HCT116 (cell line): ENCODE measurements around the gene FAM151B. TPM values are rescaled to one million over a fixed set of nuclear protein-coding genes. Genes with fewer than 3 reads are reported as not detected.

Source experiments
- ATAC-seq: fragments of 200-7000 bp; cut with Tn5 transposase; 2 replicates; pipeline ENCODE4 v1.9.1; 2020; ENCODE audit warnings: mild to moderate bottlenecking, moderate library complexity
- BruUV-seq: library from RNA; stranded (reverse); fragments of 400-500 nt; replicated peaks from 2 replicates; lab custom pipeline; 2021; lab: Mats Ljungman, UMichigan
- CTCF ChIA-PET: fragments of 300-600 bp; sonication (Branson Sonifier 250); formaldehyde crosslinking; loops from one replicate; lab custom pipeline; 2021; ENCODE audit warnings: antibody characterized with exemption; lab: Charles Lee
- POLR2A ChIA-PET: fragments of 300-600, 350-600 bp; sonication (Branson Sonifier 250); formaldehyde crosslinking; loops from one replicate; lab custom pipeline; 2021; ENCODE audit warnings: antibody characterized with exemption; lab: Charles Lee
- RAD21 ChIA-PET, 2 experiments: fragments of 300-600 bp; sonication (Branson Sonifier 250); formaldehyde crosslinking; loops; one replicate each; lab custom pipeline; 2023; ENCODE audit warnings: low total read pairs in 2 of 2; ENCODE audit not compliant: uncharacterized antibody in 2 of 2, unreplicated experiment in 2 of 2, low non-redundant PET in 1 of 2; lab: Charles Lee
- DNase-seq: peaks from one replicate; pipeline ENCODE4 v3.0.0-alpha.2; 2010; ENCODE audit warnings: low read depth, low spot score
- H2AFZ ChIP-seq: fragments of 200-600 bp; shearing (Covaris generic), sonication (generic); 2 replicates; pipeline ENCODE4 v1.6.1; 2017; ENCODE audit warnings: low read depth, mixed run types, mixed read lengths, antibody characterized with exemption, low read length; ENCODE audit not compliant: poor library complexity, severe bottlenecking
- H3K27ac ChIP-seq: 2 replicates; pipeline ENCODE4 v1.5.1; 2012; ENCODE audit warnings: low read depth, low read length
- H3K27me3 ChIP-seq: fragments of 200-600 bp; sonication (generic); 2 replicates; pipeline ENCODE4 v1.6.1; 2016; ENCODE audit warnings: mixed run types, low read length, mixed read lengths; ENCODE audit not compliant: insufficient read depth
- H3K36me3 ChIP-seq, 2 experiments: fragments of 200-500 bp in 1 of 2; fragments of 200-600 bp in 1 of 2; sonication (Bioruptor generic) in 1 of 2; sonication (generic) in 1 of 2; 2 replicates each; pipeline versions ENCODE4 v1.5.1 to v1.6.1; 2014 to 2016; ENCODE audit warnings: low read length in 2 of 2, inconsistent platforms in 1 of 2, mixed read lengths in 1 of 2, mixed run types in 1 of 2; ENCODE audit not compliant: insufficient read depth in 2 of 2, control insufficient read depth in 1 of 2
- H3K4me1 ChIP-seq, 2 experiments: fragments of 200-600 bp in 1 of 2; sonication (generic) in 1 of 2; 2 replicates each; pipeline versions ENCODE4 v1.5.1 to v1.6.1; 2012 to 2017; ENCODE audit warnings: low read length in 2 of 2, inconsistent platforms in 1 of 2, mild to moderate bottlenecking in 1 of 2, mixed read lengths in 1 of 2, mixed run types in 1 of 2, moderate library complexity in 1 of 2; ENCODE audit not compliant: insufficient read depth in 2 of 2, control insufficient read depth in 1 of 2
- H3K4me2 ChIP-seq: fragments of 200-600 bp; sonication (generic); 2 replicates; pipeline ENCODE4 v1.6.1; 2017; ENCODE audit warnings: mixed run types, low read length, mixed read lengths
- H3K4me3 ChIP-seq, 2 experiments: fragments of 200-600 bp in 1 of 2; sonication (generic) in 1 of 2; replicated peaks in 1 of 2; 2 replicates each; pipeline ENCODE4 v1.5.1; 2011 to 2016; ENCODE audit warnings: low read length in 2 of 2, control low read depth in 1 of 2, low read depth in 1 of 2, mild to moderate bottlenecking in 1 of 2, mixed read lengths in 1 of 2, mixed run types in 1 of 2
- H3K79me2 ChIP-seq: fragments of 200-600 bp; sonication (generic); 2 replicates; pipeline ENCODE4 v1.6.1; 2017; ENCODE audit warnings: mild to moderate bottlenecking, mixed run types, low read length, moderate library complexity, mixed read lengths; ENCODE audit not compliant: insufficient read depth
- H3K9ac ChIP-seq: fragments of 200-600 bp; sonication (generic); 2 replicates; pipeline ENCODE4 v1.6.1; 2016; ENCODE audit warnings: low read length, mixed read lengths
- H3K9me2 ChIP-seq: fragments of 200-600 bp; sonication (generic), shearing (Covaris generic); 2 replicates; pipeline ENCODE4 v1.6.1; 2017; ENCODE audit warnings: mixed run types, mild to moderate bottlenecking, moderate library complexity; ENCODE audit not compliant: insufficient read depth
- H3K9me3 ChIP-seq, 2 experiments: fragments of 200-500 bp in 1 of 2; fragments of 200-600 bp in 1 of 2; sonication (Bioruptor generic) in 1 of 2; sonication (generic) in 1 of 2; 2 replicates each; pipeline ENCODE4 v1.6.1; 2014 to 2017; ENCODE audit warnings: low read length in 2 of 2, mixed read lengths in 2 of 2, inconsistent platforms in 1 of 2, low read depth in 1 of 2, mild to moderate bottlenecking in 1 of 2, mixed run types in 1 of 2, moderate library complexity in 1 of 2; ENCODE audit not compliant: control insufficient read depth in 1 of 2, insufficient read depth in 1 of 2
- H4K20me1 ChIP-seq: fragments of 200-600 bp; sonication (generic), shearing (Covaris generic); 2 replicates; pipeline ENCODE4 v1.6.1; 2017; ENCODE audit warnings: mixed run types, mild to moderate bottlenecking, moderate library complexity; ENCODE audit not compliant: insufficient read depth
- ATF3 ChIP-seq: IDR thresholded peaks from 2 replicates; pipeline ENCODE4 v1.6.1; 2012
- CBX3 ChIP-seq: IDR thresholded peaks from 2 replicates; pipeline ENCODE4 v1.6.1; 2012; ENCODE audit warnings: low read depth
- CEBPB ChIP-seq: IDR thresholded peaks from 2 replicates; pipeline ENCODE4 v1.6.1; 2012; ENCODE audit warnings: low read depth
- EGR1 ChIP-seq: IDR thresholded peaks from 2 replicates; pipeline ENCODE4 v1.6.1; 2012; ENCODE audit warnings: low read depth
- EZH2 ChIP-seq: fragments of 200-600 bp; sonication (generic); IDR thresholded peaks from 2 replicates; pipeline ENCODE4 v1.6.1; 2017; ENCODE audit warnings: antibody characterized with exemption, mixed run types
- EZH2phosphoT487 ChIP-seq: fragments of 200-600 bp; IDR thresholded peaks from 2 replicates; pipeline ENCODE4 v1.6.1; 2018; ENCODE audit warnings: antibody characterized with exemption, borderline replicate concordance
- JUND ChIP-seq: IDR thresholded peaks from 2 replicates; pipeline ENCODE4 v1.6.1; 2012
- POLR2A ChIP-seq: IDR thresholded peaks from 2 replicates; pipeline ENCODE4 v1.7.0; 2011; ENCODE audit warnings: borderline replicate concordance; ENCODE audit not compliant: insufficient read depth, insufficient read length; ENCODE audit errors: extremely low read depth
- SIN3A ChIP-seq: IDR thresholded peaks from 2 replicates; pipeline ENCODE4 v1.6.1; 2012; ENCODE audit warnings: low read depth
- SP1 ChIP-seq: IDR thresholded peaks from 2 replicates; pipeline ENCODE4 v1.6.1; 2012; ENCODE audit warnings: low read depth
- TCF7L2 ChIP-seq: IDR thresholded peaks from 2 replicates; pipeline ENCODE4 v1.7.0; 2011; ENCODE audit warnings: borderline replicate concordance, inconsistent platforms; ENCODE audit not compliant: insufficient read depth, insufficient read length; ENCODE audit errors: extremely low read depth
- YY1 ChIP-seq: IDR thresholded peaks from 2 replicates; pipeline ENCODE4 v1.6.1; 2011; ENCODE audit warnings: low read length, low read depth, moderate library complexity, mild to moderate bottlenecking; ENCODE audit not compliant: insufficient replicate concordance; ENCODE audit errors: extremely low read depth
- ZBTB33 ChIP-seq: IDR thresholded peaks from 2 replicates; pipeline ENCODE4 v1.6.1; 2011; ENCODE audit warnings: mild to moderate bottlenecking, low read length, moderate library complexity; ENCODE audit not compliant: insufficient replicate concordance; ENCODE audit errors: extremely low read depth
- ZFX ChIP-seq: fragments of 450-650 bp; IDR thresholded peaks from 2 replicates; pipeline ENCODE4 v1.6.1; 2017
- ZNF274 ChIP-seq: fragments of 200-500 bp; sonication (Bioruptor generic); IDR thresholded peaks from 2 replicates; pipeline ENCODE4 v1.6.1; 2014; ENCODE audit warnings: mild to moderate bottlenecking, low read depth, low read length, inconsistent platforms
- intact Hi-C: fragments of 100-400 bp; cut with micrococcal nuclease; formaldehyde crosslinking; loops from 2 replicates; pipeline ENCODE4 v1.10.0; 2022
- total RNA-seq: library from RNA; stranded (reverse); gene quantifications from one replicate; pipeline ENCODE4 v1.2.1, GENCODE V29; 2021; ENCODE audit not compliant: unreplicated experiment

Gene FAM151B
- total RNA-seq, 1 experiment from 2014 or later = 1.2 TPM

- no peaks in the 10 kb centered on the region for H3K9me3 ChIP-seq
- H4K20me1 ChIP-seq = no peaks in the 10 kb centered on the region
- no peaks in the 10 kb centered on the region for H3K79me2 ChIP-seq
- no peak overlapping the region for H3K9ac ChIP-seq
- ATAC-seq = no peak
- no peaks in the 10 kb centered on the region for H3K36me3 ChIP-seq
- RAD21 ChIA-PET = no interaction called here
- no peaks in the 10 kb centered on the region for H3K27me3 ChIP-seq
- H3K27ac ChIP-seq = no peak overlapping the region
- H3K9me2 ChIP-seq = no peaks in the 10 kb centered on the region
- DNase-seq = no peak
- intact Hi-C loops = no loop called here
- POLR2A ChIA-PET = no interaction called here
- no TSS peak for BruUV-seq
- H3K4me1 ChIP-seq = no peaks in the 10 kb centered on the region
- TF ChIP-seq ZFX (no peak), ZNF274 (no peak), EZH2 (no peak), CBX3 (no peak), POLR2A (no peak), SP1 (no peak), EZH2phosphoT487 (no peak), YY1 (no peak), CEBPB (no peak), ZBTB33 (no peak), JUND (no peak), ATF3 (no peak), TCF7L2 (no peak), SIN3A (no peak), EGR1 (no peak)
- no peak overlapping the region for H3K4me3 ChIP-seq
- no peak overlapping the region for H2AFZ ChIP-seq
- CTCF ChIA-PET = no interaction called here
- H3K4me2 ChIP-seq = no peak overlapping the region
Measured at GRCh38 chr5:80565330-80565729, 77.4 kb downstream of the FAM151B start.
